Hepatocyte (in vitro differentiated cells): Measurements from ENCODE around the gene ITGA8.

Experiments used
- EZH2phosphoT487 ChIP-seq: fragments of 200-600 bp; sonication (generic); IDR thresholded peaks from one replicate; pipeline ENCODE4 v1.6.1; 2018; ENCODE audit warnings: antibody characterized with exemption, mild to moderate bottlenecking, low read depth, moderate library complexity; ENCODE audit not compliant: unreplicated experiment, severe bottlenecking
- TF ChIP-seq, protein P1 (sequence below): fragments of 200-600 bp; sonication (generic); IDR thresholded peaks from 2 replicates; pipeline ENCODE4 v1.5.1; 2016; ENCODE audit warnings: antibody characterized with exemption, mild to moderate bottlenecking; ENCODE audit not compliant: poor library complexity

DNA sequence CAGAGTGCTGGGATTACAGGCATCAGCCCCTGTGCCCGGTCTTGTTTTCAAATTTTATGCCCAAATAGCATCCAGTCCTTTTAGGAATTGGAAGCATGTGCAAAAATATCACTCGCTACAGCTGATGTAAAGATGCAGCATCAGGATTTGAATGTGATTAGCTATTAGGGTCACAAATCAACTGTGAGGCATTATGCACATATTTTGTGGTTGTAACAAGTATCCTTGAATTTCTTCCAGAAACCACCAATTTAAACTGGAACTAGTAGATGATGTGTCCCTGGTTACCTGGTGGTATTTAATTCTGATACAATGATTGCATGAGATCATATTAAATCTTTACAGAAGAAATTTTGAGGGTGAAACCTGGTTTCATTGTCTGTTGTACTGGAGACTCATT, 41.0 kb upstream of the ITGA8 start:
- no peak for TF ChIP-seq EZH2phosphoT487
- TF ChIP-seq, protein P1, sequence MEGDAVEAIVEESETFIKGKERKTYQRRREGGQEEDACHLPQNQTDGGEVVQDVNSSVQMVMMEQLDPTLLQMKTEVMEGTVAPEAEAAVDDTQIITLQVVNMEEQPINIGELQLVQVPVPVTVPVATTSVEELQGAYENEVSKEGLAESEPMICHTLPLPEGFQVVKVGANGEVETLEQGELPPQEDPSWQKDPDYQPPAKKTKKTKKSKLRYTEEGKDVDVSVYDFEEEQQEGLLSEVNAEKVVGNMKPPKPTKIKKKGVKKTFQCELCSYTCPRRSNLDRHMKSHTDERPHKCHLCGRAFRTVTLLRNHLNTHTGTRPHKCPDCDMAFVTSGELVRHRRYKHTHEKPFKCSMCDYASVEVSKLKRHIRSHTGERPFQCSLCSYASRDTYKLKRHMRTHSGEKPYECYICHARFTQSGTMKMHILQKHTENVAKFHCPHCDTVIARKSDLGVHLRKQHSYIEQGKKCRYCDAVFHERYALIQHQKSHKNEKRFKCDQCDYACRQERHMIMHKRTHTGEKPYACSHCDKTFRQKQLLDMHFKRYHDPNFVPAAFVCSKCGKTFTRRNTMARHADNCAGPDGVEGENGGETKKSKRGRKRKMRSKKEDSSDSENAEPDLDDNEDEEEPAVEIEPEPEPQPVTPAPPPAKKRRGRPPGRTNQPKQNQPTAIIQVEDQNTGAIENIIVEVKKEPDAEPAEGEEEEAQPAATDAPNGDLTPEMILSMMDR, result no peak
